Activated naive CD4-positive, alpha-beta T cell treated with anti-CD3 and anti-CD28 coated beads, Interleukin-2, amount 50 U/mL, for 72 hours (primary cell): ENCODE measurements around the gene SYNE1. TPM values are rescaled to one million over a fixed set of nuclear protein-coding genes. Genes with fewer than 3 reads are reported as not detected.

Source experiments
- ATAC-seq, 2 donors: fragments of 150-1000 bp; cut with Tn5 transposase; 2 replicates each; pipeline ENCODE4 v1.10.0; 2021; ENCODE audit warnings: mild to moderate bottlenecking in 2 of 2, moderate library complexity in 2 of 2
- DNase-seq, 2 donors: peaks; one replicate each; pipeline ENCODE4 v3.0.0; 2021 to 2022; ENCODE audit warnings: low spot score in 2 of 2
- H3K27ac Mint-ChIP-seq, 2 donors: one replicate each; pipeline ENCODE4 v1.8.0; 2022; ENCODE audit warnings: mild to moderate bottlenecking in 2 of 2, mixed read lengths in 2 of 2
- H3K36me3 Mint-ChIP-seq, 2 donors: one replicate each; pipeline ENCODE4 v1.8.0; 2022; ENCODE audit warnings: mixed read lengths in 2 of 2
- H3K9me3 Mint-ChIP-seq, 2 donors: one replicate each; pipeline ENCODE4 v1.8.0; 2022; ENCODE audit warnings: mixed read lengths in 2 of 2
- total RNA-seq, 2 donors: library from RNA; stranded (reverse); gene quantifications; one replicate each; pipeline ENCODE4 v1.2.3, GENCODE V29; 2022

SYNE1 gene
- total RNA-seq, 2 donors from 2014 or later = 29.4 to 33.7 TPM

DNA sequence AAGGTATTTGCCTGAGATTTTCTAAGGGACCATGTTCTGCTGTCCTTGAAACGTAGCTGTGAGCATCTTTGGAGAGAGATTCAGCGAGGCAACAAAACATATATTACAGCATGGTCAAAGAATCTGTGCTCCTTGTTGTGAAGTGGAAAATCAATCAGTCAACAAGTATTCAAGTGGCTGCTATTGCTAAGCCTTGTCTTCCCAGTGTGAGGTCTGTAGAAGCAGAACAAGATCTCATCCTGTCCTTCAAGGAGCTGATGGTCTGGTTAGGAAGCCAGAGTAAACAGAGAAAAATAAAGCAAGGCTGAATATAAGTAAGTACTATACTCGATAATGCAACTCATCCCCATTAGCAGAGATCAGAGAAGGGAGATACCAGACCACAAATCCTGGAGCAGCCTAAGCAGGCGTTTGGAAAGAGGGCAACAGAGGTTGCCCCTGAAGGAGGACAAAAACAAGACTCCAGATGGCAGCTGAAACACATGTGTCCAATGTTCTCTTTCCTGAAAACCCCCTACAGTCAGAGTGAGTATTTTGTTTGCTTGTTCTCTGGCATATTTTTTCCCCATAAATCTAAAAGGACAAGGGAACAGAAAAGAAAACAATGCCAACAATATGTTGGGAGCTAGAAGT is 392.0 kb downstream of the SYNE1 start:
- no peak for ATAC-seq
- Mint-ChIP-seq H3K36me3 (peaks cover 0 to 14% of the 10 kb centered on the region in 2 donors), H3K9me3 (no peaks in the 10 kb centered on the region), H3K27ac (peak overlapping the region; percentile 2 to 3)
- no peak for DNase-seq

DNA sequence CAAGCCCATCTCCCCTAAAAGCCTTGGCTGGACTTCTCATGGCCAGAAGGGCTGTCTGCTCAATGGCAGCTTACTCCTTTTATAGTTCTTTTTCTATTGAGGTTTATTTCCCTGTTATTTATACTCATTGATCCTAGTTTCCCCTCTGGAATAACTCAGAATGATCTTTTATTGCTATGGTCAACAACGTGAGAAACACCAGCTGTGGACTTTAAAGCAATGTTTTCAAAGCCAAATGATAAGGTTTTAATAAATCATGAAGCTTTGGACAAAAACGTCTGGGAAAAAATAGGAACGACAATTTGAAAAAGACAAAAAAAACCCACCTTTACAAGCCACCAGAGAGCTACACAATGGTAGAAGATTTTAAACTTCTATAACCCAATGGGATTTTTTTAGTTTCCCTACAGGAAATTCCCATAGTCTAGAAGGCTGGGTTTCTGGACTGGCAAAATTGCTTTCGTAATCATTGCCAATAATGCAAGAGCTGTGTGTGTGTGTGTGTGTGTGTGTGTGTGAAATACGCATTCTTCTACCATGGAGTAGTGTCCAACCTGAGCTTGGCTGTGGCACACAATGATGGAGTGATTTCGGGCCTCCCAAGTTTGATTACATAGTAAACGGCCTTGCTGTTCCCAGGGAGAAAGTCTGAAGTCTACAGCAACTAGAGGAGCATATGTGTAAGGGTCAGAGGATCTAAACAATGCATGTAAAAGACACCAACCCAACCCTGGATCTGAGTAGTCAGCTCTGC is 396.0 kb downstream of the SYNE1 start:
- DNase-seq (no peak), ATAC-seq (no peak)
- Mint-ChIP-seq H3K27ac (no peak overlapping the region), H3K36me3 (peaks cover 0 to 18% of the 10 kb centered on the region in 2 donors), H3K9me3 (no peaks in the 10 kb centered on the region)

DNA sequence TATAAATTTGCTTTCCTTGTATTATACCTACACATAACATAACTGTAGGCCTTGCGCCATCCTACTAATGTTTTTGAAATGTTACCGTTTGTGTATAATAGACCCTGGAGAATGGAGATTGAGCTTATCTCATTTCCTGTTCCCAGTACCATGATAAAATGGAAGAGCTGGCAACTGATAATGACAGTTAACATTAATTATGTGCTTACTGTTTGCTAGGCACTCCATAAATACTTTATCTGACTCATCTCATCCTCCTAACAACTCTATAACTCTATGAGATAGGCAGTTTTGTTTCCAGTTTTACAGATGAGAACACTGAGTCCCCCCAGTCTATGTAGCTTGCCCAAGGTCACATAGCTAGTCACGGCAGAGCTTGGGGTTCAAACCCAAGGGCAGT is 396.7 kb downstream of the SYNE1 start:
- H3K36me3 Mint-ChIP-seq = peaks cover 0 to 15% of the 10 kb centered on the region in 2 donors
- H3K9me3 Mint-ChIP-seq = no peaks in the 10 kb centered on the region
- ATAC-seq (no peak), DNase-seq (no peak)
- no peak overlapping the region for H3K27ac Mint-ChIP-seq

GRCh38 chr6:152236370-152237097 is 400.6 kb downstream of the SYNE1 start:
- H3K36me3 Mint-ChIP-seq = peaks cover 0 to 15% of the 10 kb centered on the region in 2 donors
- ATAC-seq (no peak), DNase-seq (no peak)
- H3K9me3 Mint-ChIP-seq = no peaks in the 10 kb centered on the region
- no peak overlapping the region for H3K27ac Mint-ChIP-seq

DNA sequence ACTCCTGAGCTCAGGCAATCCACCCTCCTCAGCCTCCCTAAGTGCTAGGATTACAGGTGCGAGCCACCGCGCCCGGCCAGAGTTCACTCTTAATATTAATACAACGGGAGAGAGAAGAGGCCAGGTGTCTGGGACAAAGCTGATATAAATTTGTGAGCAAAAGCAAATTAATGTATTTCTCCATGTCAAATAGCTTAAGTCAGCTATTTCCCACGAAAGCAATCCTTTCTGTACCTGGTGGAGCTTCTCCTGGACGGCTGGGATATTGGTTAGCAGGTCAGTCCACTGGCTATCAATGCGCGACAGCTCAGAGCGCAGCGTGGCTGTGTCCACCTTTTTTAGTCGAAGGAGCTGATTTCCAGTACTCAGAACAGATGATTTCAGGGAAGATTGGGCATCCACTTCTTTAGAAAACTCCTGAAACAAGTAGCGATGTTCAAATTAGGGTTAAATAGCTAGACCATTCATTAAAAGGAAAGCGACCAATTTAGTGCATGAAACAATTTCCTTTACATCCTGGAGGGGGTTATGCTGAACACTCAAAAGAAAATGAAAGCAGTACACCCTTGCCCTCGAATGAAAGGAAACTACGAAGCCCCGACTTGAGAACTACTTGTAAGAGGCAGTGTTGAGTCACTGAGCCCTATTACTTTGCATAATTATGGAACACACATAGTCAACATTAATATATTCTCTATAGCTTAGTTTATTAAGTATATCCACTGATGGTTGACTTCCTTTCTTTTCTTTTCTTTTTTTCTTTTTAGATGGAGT is 403.4 kb downstream of the SYNE1 start:
- Mint-ChIP-seq H3K36me3 (peaks cover 0 to 8% of the 10 kb centered on the region in 2 donors), H3K27ac (peak overlapping the region; percentile 79 to 93), H3K9me3 (no peaks in the 10 kb centered on the region)
- ATAC-seq = peak; percentile 84 to 88
- peak in 1 of 2 donors; percentile 6 for DNase-seq

GRCh38 chr6:152232501-152233151 is 404.5 kb downstream of the SYNE1 start:
- ATAC-seq (peak; percentile 52 to 75), DNase-seq (peak in 1 of 2 donors; percentile 10)
- H3K36me3 Mint-ChIP-seq = peaks cover 0 to 4% of the 10 kb centered on the region in 2 donors
- no peaks in the 10 kb centered on the region for H3K9me3 Mint-ChIP-seq
- H3K27ac Mint-ChIP-seq = peak overlapping the region; percentile 79 to 93

- ATAC-seq (no peak), DNase-seq (no peak)
- H3K36me3 Mint-ChIP-seq = peaks cover 4 to 6% of the 10 kb centered on the region in 2 donors
- H3K27ac Mint-ChIP-seq = no peak overlapping the region
- no peaks in the 10 kb centered on the region for H3K9me3 Mint-ChIP-seq
These were observed 407.8 kb downstream of the SYNE1 start for GRCh38 chr6:152229330-152229729.

DNA sequence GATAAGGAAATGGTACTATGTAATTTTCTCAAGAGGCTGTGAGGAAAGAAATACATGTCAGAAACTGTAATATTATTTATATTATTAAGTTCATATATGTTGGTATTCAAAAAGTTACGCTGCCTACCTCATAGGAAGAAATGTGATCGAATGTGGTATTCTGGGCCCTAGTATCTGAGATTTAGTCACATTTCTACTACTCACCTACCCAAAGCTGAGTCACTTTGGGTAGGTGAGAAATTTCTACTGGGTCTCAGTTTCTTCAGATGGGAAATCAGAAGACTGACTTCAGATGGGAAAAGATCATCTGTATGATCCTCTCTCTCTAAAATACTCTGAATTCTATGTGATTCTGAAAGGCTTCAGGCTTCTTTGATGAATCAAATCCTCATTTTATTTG is 411.0 kb downstream of the SYNE1 start:
- H3K27ac Mint-ChIP-seq = no peak overlapping the region
- peaks cover 18 to 34% of the 10 kb centered on the region in 2 donors for H3K36me3 Mint-ChIP-seq
- peaks cover 9 to 13% of the 10 kb centered on the region in 2 donors for H3K9me3 Mint-ChIP-seq
- peak; percentile 54 to 67 for ATAC-seq
- DNase-seq = no peak

- no peak for DNase-seq
- Mint-ChIP-seq H3K36me3 (peaks cover 14 to 41% of the 10 kb centered on the region in 2 donors), H3K9me3 (peaks cover 9 to 13% of the 10 kb centered on the region in 2 donors), H3K27ac (no peak overlapping the region)
- ATAC-seq = no peak
These were observed 411.8 kb downstream of the SYNE1 start for GRCh38 chr6:152225241-152225934.

GRCh38 chr6:152223636-152224035 is 413.5 kb downstream of the SYNE1 start:
- peaks cover 9 to 13% of the 10 kb centered on the region in 2 donors for H3K9me3 Mint-ChIP-seq
- H3K27ac Mint-ChIP-seq = no peak overlapping the region
- no peak for ATAC-seq
- peaks cover 19 to 46% of the 10 kb centered on the region in 2 donors for H3K36me3 Mint-ChIP-seq
- DNase-seq = no peak

DNA sequence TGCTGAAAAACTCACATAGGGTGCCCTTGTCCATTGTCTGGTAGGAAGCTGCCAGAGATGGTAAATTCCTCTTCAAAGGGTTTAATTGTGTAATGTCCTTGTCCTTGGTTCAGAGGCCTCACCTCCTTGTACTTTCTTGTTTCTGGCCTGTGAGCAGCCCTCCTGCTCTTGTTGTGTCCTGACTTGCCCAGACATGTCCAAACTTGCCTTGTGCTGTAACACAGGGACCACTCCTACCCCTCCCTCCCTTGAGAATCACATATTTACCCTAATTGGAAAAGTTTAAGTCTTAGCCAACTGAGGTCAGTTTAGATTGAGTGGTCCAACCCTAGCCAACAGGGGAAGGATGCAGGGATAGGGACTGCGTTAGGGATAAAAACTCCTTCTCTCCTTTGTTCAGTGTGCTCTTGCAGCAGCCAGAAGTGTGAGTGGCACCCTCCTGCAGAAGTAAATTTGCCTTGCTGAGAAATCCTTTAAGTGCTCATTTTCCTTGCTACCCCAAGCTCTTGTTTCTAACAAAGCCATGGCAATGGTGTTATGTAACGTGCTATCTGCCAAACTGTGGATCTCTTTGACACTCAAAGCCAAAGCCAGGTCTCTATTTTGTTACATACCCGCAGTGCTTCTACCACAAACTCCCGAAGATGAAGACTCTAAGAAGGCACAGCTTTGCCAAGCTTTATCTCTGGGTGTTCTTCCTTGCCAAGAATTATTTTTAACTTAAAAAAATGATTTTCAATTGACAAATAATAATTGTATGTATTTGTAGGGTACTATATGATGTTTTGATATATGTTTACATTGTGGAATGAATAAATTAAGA is 415.1 kb downstream of the SYNE1 start:
- Mint-ChIP-seq H3K36me3 (peaks cover 26 to 46% of the 10 kb centered on the region in 2 donors), H3K27ac (peak overlapping the region; percentile 58 to 93)
- DNase-seq = no peak

DNA sequence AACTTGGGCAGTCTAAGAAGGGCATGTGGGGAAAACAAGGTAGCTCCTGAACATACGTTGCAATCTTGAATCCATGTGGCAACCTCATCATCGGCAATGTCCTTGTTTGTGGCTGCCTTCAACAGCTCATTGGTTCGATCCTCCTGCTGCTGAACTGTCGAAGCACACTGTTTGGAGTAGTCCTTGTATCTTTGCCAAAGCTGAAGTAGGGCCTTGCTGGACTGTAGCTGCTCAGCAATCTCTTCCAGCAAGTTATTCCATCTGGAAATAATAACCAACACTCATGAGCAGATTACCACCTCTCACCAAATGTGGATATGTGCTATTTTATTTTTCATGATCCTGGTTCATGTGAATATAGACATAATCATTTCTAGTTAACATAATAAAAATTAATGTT is 416.4 kb downstream of the SYNE1 start:
- DNase-seq (no peak), ATAC-seq (no peak)
- Mint-ChIP-seq H3K36me3 (peaks cover 30 to 50% of the 10 kb centered on the region in 2 donors), H3K9me3 (peaks cover 9 to 13% of the 10 kb centered on the region in 2 donors), H3K27ac (no peak overlapping the region)

More for the DNA sequence above, 415.1 kb downstream of the SYNE1 start:
- H3K9me3 Mint-ChIP-seq = peaks cover 9 to 13% of the 10 kb centered on the region in 2 donors
- ATAC-seq = peak in 1 of 2 donors; percentile 60

- DNase-seq (no peak), ATAC-seq (no peak)
- Mint-ChIP-seq H3K27ac (no peak overlapping the region), H3K9me3 (peaks cover 9 to 13% of the 10 kb centered on the region in 2 donors), H3K36me3 (peaks cover 30 to 44% of the 10 kb centered on the region in 2 donors)
These were observed 418.3 kb downstream of the SYNE1 start for GRCh38 chr6:152218887-152219286.

- ATAC-seq (no peak), DNase-seq (no peak)
- Mint-ChIP-seq H3K27ac (no peak overlapping the region), H3K36me3 (peaks cover 5 to 7% of the 10 kb centered on the region in 2 donors), H3K9me3 (no peaks in the 10 kb centered on the region)
These were observed 424.7 kb downstream of the SYNE1 start for GRCh38 chr6:152212437-152212836.

DNA sequence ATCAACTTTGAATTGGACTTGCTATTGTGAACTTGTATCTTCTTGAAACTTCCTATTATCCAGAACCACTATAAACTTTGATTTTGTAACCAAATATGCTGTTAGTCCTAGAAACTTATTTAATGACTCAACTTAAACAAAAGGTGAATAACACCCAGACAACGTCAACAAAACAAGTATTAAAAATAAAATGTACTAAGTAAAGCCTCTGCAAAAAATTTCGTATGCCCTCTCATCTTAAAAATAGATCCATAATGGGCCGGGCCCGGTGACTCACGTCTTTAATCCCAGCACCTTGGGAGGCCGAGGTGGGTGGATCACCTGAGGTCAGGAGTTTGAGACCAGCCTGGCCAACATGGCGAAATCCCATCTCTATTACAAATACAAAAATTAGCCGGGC is 428.0 kb downstream of the SYNE1 start:
- no peak overlapping the region for H3K27ac Mint-ChIP-seq
- ATAC-seq = no peak
- peaks cover 13 to 15% of the 10 kb centered on the region in 2 donors for H3K36me3 Mint-ChIP-seq
- no peaks in the 10 kb centered on the region for H3K9me3 Mint-ChIP-seq
- no peak for DNase-seq
